Measurements from ENCODE around the gene CLEC12A. TPM values are rescaled to one million over a fixed set of nuclear protein-coding genes. Genes with fewer than 3 reads are reported as not detected.
"Not testable (repeated sequence)": the region's sequence is repeated elsewhere in the genome, so short reads cannot be mapped to it uniquely, and the experiment has no call there.

The CLEC12A gene
- total RNA-seq, 2 experiments from 2014 or later: not detected

DNA sequence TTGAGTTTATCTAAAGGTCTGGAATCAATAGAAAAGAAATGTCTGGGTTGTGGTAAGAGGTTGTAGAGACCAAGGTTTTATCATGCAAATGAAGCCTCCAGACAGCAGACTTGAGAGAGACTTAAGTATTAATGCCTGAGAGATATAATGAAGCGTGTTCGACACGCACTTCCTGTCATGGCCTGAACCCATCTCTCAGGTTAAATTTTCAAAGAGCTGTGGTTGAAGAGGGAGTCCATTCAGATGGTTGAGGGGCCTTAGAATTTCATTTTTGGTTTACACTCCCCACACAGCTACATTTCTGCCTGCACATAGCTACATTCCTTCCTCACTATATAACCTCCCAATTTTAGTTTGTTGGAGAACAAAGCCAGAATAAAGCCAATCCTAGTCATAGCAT lies 10.1 kb upstream of the CLEC12A start:
- ChIA-PET CTCF (no interaction called here), POLR2A (no interaction called here)

DNA sequence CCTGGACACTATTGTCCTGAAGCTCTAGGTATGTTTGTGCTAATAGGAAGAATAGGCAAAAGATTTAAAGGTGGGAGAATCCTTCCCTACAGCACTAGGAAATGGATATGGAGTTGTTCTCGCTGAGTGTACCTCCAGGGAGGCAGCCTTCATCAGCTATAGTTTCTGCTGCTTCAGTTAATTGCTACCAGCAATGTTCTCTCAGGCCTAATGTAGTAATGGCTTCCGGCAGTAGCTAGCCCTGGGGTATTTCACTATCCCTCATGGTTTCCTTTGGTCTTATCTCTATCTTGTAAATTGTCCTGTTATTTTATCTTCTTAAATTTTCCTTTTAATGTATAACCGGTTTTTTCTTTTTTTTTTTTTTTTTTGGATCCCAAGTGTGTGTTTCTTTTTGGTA lies 9.3 kb upstream of the CLEC12A start:
- CTCF ChIA-PET: interaction anchor here (0.6 kb wide), 1 partner anchor 1053 kb away, joined by 3 read pairs; no protein-coding TSS in a partner anchor
- POLR2A ChIA-PET: no interaction called here

DNA sequence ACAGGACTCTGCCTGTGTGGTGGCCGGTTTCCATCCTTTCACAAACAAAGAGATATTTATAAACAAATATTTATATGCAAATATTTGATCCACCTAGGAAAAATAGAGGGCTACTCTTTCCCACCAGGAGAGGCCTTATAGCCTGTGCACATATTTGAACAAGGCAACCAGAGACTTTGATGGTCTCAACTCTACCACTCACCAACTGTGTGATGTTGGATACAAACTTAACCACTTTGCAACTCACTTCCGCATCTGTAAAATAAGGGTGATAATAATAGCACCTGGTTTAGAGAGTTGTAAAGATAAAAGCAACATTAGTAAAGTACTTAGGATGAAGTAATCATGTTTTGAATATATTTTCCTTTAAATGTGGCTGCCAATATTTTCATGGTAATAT lies 1.5 kb upstream of the CLEC12A start:
- CTCF ChIA-PET: no interaction called here
- POLR2A ChIA-PET: no interaction called here

DNA sequence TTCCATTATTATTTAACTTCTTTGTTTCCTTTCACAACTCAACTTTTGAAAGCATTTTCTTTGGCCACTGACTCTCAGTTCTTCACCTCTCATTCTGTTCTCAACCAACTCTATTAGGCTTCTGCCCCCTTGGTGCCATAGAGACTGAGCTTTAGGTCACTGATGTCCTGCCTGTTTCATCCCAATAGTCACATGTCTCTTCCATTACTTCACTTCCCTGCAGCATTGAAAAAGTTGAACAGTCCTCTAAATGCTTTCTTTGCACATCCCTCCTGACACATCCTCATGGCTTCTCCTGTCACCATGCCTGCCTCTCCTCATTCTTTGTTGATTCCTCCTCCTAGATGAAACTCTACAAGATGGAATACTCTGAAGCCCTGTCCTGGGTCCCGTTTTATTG lies 2.7 kb downstream of the CLEC12A start:
- ChIA-PET CTCF (no interaction called here), POLR2A (no interaction called here)

DNA sequence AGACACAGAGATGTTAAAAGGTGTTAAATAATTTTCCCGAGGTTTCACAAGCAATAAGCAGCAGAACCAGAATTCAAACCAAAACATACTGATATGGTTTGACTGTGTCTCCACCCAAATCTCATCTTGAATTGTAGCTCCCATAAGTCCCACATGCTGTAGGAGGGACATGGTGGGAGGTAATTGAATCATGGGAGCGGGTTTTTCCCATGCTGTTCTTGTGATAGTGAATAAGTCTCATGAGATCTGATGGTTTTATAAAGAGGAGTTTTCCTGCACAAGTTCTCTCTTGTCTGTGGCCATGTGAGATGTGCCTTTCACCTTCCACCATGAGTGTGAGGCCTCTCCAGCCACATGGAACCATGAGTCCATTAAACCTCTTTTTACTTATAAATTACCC lies 3.5 kb downstream of the CLEC12A start:
- CTCF ChIA-PET, POLR2A ChIA-PET: not testable (repeated sequence)

DNA sequence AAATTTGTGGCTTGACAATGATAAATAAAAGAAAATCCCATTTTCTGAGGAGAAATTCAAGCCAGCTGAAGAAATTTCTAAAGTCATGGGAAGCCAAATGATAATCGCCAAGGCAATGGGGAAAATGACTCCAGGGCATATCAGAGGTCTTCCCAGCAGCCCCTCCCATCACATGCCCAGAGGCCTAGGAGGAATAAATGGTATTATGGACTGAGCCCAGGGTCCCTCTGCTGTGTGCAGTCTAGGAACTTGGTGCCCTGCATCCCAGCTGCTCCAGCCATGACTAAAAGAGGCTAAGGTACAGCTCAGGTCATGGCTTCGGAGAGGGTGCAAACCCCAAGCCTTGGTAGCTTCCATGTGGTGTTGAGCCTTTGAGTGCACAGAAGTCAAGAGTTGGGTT lies 4.4 kb downstream of the CLEC12A start:
- ChIA-PET POLR2A (no interaction called here), CTCF (no interaction called here)

DNA sequence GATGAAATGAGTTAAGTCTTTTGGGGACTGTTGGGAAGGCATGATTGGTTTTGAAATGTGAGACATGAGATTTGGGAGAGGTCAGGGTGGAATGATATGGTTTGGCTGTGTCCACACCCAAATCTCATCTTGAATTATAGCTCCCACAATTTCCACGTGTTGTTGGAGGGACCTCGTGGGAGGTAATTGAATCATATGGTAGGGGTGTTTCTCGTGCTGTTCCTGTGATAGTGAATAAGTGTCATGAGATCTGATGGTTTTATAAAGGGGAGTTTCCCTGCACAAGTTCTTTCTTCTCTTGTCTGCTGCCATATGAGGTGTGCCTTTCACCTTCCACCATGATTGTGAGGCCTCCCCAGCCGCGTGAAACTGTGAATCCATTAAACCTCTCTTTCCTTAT lies 5.4 kb downstream of the CLEC12A start:
- POLR2A ChIA-PET, CTCF ChIA-PET: not testable (repeated sequence)

DNA sequence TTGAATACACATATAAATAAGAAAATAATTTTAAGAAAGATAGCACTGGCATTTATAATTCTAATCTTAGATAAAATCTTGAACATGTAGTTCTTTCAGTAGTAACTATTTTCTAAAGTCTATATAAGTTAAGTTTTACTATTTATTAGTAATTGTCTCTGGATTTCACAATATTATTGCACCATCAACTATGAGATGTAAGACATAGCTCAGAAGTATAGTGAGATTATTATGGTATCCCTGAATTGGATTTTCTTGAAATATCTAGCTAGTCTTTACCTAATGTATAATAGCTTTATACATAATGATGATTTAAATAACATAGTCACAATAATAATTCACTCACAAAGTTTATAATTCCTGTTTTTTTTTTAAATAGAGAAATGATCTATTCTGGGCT lies 6.7 kb downstream of the CLEC12A start:
- ChIA-PET POLR2A (no interaction called here), CTCF (no interaction called here)

DNA sequence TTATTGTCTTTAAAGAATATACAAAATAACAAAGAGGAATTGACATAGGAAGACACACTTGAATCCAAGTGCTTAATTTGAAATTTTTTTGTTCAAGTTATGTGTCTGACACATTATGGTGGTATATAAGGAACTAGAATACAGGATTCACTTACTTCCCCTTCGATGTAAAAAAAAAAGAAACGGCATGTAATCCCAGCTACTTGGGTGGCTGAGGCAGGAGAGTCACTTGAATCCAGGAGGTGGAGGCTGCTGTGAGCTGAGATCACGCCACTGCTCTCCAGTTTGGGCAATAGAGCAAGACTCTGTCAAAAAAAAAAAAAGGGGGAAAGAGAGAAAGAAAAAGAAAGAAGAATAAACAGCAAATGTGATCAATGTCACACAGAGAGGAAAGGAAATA lies 8.9 kb downstream of the CLEC12A start:
- ChIA-PET POLR2A (no interaction called here), CTCF (no interaction called here)

DNA sequence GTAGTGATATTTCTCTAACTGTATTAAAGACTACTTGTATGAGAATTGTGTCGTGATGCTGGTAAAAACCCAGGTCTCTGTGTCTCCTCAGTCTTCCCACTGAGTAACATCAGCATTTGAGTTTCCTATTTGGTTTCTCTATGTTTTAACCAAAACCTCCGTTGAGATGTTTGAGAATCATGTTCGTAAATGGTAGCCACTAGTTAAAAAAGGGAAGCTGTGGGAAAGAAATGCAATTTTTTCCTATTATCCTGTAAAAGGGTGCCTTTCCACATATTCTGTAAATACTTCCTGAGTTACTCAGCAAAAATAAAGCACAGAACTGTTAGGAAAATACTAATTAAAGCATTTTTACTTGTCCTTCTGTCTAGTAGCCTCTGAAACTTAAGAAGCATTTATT lies 20.7 kb downstream of the CLEC12A start:
- ChIA-PET CTCF (no interaction called here), POLR2A (no interaction called here)

DNA sequence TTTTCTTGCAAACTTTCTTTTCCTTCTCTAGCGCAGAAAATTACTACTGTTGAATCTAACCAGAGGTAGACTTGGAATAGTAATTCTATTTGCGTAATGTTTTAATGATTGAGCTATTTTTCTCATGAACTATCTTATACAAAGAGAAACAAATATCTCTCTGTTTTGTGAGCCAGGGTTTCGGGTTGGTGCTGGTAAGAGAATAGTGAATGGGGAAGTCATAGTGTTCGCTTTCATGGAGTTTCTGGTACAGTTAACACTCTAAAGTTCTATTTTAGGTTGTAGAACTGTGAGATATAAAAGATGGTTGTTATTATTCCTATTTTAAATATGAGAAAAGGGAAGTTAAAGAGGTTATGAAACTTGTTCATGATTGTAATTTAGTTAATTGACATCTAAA lies 21.1 kb downstream of the CLEC12A start:
- CTCF ChIA-PET: no interaction called here
- POLR2A ChIA-PET: no interaction called here

DNA sequence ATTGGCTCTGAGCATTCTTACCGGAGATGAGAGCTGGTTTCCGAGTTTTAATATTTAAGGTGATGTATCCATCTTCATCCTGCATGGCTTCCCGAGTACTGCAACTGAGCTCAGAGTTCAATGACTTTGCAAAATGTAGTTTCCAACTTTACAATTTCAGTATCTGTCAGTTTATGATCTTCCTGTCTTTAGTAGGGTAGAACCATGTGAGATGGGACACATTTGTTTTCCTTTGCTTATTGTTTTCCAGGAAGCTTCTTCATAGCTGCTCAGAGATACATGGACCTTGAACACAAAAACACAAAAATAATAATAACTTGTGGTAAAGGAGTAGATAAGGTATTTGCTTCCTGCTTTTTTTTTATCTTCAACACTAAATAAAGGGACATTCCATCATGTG lies 27.8 kb downstream of the CLEC12A start, which contains the start of gene CLEC1B:
Gene CLEC1B, minus strand, starts transcription at position 106 of the 400 bp plus-strand sequence. Its CDS starts 21 bp downstream, at position 85.
- POLR2A ChIA-PET: no interaction called here
- CTCF ChIA-PET: interaction anchor here (1.0 kb wide), 1 partner anchor 52 kb away, joined by 3 read pairs; no protein-coding TSS in a partner anchor

DNA sequence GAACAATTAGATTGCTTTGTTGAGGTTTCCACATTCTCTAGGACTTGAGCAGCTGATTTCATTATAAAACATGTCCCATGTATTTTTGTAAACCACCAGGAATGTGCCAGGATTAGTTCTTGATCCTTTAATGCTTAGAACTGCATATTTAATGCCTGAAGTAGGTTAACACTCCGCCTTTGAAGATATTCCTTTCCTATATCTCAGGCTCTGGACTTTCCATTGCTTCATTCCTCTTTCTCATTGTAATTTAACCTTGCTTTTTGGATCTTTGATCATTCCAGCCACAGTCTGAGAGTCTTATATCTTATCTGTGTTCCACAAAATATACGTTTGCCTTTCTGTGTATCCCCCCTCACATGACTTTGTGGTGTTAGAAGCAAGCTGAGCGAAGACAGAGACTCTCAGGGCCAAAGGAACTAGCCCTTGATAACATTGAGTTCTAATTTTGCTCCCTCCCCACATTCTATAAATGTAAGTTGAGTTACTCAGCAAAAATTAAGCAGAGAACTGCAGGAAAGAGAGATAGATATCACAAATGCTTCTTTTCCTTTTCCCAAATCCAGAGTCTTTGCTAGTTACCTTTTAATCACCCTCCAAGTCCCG lies 30.1 kb downstream of the CLEC12A start:
- ChIA-PET POLR2A (no interaction called here), CTCF (no interaction called here)

DNA sequence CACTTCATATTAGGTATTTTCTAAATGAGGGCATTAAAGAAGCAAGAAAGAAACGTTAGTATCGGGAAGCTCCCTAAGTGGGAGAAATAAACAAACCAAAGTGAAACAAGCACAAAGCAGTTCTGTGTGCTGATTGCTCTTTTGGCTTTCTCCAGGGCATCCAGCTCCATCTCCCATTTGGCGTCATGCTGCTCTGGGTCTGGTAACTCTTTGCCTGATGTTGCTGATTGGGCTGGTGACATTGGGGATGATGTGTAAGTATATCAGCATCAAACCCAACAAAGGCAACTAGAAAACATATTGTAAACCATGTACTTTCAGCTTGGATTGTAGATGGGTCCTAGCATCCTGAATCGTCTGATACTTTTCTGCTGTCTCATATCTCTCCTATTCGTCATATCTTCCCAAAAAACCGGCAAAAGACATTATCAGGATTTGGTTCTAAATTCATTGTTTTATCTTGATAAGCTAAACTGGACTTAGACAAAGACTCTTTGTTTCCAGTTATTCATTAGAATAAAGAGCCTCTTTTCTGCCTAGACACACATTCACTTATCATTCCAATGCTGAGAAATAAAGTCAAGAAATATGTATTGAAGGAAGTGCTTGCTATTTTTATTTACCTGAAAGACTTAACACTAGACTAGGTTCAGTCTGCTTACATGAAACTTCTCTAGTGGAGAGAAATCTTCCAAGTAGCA lies 41.6 kb downstream of the CLEC12A start:
- CTCF ChIA-PET: interaction anchor here (2.8 kb wide), 1 partner anchor 199 kb away, joined by 7 read pairs; no protein-coding TSS in a partner anchor
- POLR2A ChIA-PET: no interaction called here

DNA sequence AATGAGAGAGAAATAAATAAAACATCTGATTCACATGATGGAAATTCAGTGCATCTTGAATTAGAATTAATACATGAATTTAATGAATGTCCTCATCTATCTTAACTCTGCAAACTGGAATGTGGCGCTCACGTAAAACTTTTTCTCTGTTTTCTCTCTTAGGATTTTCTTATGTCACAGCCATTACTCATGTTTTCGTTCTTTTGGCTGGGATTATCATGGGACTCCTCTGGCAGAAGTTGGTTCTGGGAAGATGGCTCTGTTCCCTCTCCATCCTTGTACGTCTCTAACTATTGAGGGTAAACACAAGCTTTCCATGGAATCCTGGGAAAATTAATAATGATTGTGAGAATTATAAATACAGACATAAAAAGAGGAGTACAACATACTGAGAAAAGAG lies 44.2 kb downstream of the CLEC12A start:
- ChIA-PET POLR2A (no interaction called here), CTCF (no interaction called here)

DNA sequence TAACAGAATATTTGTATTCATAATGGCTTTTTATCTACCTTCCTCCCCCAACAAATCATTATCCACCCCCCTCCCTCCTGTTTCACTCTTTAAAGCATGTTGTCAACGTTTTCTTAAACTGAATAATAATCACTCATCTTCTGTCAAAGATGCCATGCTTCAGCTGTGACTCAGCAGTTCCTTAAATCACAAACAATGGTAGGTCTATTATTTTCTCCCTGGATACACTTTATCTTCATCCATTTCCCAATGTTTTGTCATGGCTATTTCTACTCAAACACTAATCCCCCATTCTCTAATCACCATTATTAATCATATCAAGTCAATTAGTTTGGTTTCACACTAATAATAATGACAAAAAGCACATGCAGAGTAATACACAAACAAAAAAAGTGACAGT lies 45.7 kb downstream of the CLEC12A start:
- CTCF ChIA-PET: no interaction called here

DNA sequence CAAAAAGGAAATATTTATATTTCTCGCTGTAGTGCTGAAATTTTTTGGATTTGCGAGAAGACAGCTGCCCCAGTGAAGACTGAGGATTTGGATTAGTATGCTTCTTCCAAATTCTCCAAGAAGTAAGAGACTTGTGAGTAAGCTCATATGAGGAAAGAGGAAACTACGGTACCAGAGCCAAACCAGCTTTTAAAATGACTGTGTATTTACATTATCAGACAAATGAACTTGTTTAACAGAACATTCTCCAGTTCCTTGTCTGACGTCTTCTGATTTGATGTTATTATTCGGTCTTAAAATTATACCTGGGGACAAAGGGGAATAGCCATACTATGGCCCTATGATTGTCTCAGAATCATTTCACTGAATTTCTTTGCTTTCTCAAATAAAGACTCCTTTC lies 47.2 kb downstream of the CLEC12A start:
- ChIA-PET POLR2A (no interaction called here), CTCF (interaction anchor here (0.9 kb wide), 2 partner anchors 9 to 202 kb away, joined by 3 read pairs; no protein-coding TSS in a partner anchor)

More for the DNA sequence above, 45.7 kb downstream of the CLEC12A start:
- POLR2A ChIA-PET: no interaction called here

DNA sequence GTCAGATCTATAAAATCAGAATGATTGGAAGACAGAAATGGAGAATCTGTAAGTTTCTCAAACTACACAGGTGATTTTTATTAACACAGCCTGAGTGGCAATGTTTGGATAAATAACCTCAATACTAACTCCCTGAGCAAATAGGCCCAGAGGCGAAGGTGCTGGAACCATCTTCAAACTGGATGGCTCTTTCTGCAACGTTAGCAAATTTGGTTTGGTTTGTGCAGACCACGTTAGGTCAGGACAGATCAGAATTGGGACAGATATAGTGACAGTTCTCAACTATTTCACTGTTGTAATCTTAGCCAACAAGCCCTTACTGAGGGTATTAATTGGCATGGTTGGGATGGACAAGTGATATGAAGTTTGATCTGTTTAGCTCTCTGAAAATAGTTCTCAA lies 50.1 kb downstream of the CLEC12A start:
- POLR2A ChIA-PET: no interaction called here

DNA sequence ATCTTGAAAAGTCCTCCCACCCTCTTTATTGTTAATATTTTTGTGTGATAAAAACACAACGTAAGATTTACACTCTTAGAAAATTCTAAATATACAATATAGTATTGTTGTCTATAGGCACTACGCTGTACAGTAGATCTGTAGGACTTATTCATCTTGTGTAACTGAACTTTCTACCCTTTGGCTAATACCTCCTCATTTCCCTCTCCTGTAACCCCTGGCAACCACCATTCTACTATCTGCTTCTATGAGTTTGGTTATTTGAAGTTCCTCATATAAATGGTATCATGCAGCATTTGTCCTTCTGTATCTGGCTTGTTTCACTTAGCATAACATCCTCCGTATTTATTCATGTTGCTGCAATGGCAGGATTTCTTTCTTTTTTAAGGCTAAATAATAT lies 54.0 kb downstream of the CLEC12A start:
- ChIA-PET POLR2A (no interaction called here), CTCF (no interaction called here)

More for the DNA sequence above, 50.1 kb downstream of the CLEC12A start:
- CTCF ChIA-PET: no interaction called here

DNA sequence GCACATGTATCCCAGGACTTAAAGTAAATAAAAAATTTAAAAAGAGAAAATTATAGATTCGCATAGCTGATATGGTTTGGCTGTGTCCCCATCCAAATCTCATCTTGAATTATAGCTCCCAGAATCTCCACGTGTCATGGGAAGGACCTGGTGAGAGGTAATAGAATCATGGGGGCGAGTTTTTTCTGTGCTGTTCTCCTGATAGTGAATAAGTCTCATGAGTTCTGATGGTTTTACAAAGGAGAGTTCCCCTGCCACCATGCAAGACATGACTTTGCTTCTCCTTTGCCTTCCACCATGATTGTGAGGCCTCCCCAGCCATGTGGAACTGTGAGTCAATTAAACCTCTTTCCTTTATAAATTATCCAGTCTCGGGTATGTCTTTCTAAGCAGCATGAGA lies 55.5 kb downstream of the CLEC12A start:
- POLR2A ChIA-PET: not testable (repeated sequence)
- CTCF ChIA-PET: interaction anchor here (1.0 kb wide), 1 partner anchor 68 kb away, joined by 4 read pairs; no protein-coding TSS in a partner anchor

DNA sequence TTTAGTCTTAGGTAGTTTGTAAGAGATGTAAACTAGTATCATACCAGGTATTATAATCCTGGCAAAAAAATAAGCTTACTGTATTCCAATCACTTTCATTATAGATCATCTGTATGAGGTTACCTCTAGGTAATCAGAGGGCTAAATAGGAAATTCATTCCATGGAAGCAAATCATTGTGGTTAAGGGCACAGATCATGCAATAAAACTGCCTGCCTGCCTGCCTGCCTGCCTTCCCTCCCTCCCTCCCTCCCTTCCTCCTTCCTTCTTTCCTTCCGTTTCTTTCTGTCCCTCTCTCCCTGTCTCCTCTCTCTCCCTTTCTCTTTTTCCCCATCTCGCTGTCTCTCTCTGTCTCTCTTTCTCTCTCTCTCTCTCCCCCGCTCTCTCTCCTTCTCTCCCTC lies 56.1 kb downstream of the CLEC12A start:
- ChIA-PET POLR2A (no interaction called here), CTCF (interaction anchor here (0.6 to 1.0 kb wide), 2 partner anchors 10 to 68 kb away, joined by 3 to 4 read pairs; no protein-coding TSS in a partner anchor)

DNA sequence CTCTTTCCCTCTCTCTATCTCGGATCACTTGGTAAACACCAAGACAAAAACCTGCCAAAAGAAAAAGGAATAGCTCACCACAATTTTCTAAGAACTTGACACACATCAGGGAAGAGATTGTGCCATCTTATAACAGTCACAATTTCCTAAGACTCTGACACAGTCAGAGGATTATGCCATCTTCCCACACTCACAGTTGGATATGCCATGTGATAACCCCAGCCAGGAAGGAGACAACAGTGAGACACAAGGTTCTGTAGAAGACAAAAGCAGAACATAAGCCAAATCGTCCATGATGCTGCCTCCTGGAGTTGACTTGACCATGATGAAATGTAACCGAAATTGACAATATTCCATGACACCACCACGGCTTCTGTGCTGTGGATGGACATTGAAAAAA lies 56.5 kb downstream of the CLEC12A start:
- POLR2A ChIA-PET: no interaction called here
- CTCF ChIA-PET: interaction anchor here (0.6 kb wide), 1 partner anchor 10 kb away, joined by 3 read pairs; no protein-coding TSS in a partner anchor

Data from activated CD8-positive, alpha-beta memory T cell treated with anti-CD3 and anti-CD28 coated beads for 36 hours (primary cell).